Skin epidermis (tissue), 12 donors: ENCODE data around the gene GPX1.
"Not testable (repeated sequence)": the region's sequence is repeated elsewhere in the genome, so short reads cannot be mapped to it uniquely, and the experiment has no call there.

Experiments
- H3K27ac ChIP-seq, 21 experiments: fragments of 200-600 bp; sonication (generic) in 11 of 21; one replicate each; pipeline ENCODE4 v1.5.0; 2020; ENCODE audit warnings: mild to moderate bottlenecking in 3 of 21, inconsistent platforms in 2 of 21, moderate library complexity in 2 of 21
- H3K4me3 ChIP-seq, 7 experiments: fragments of 200-600 bp; sonication (generic) in 2 of 7; one replicate each; pipeline ENCODE4 v1.5.0; 2020; ENCODE audit warnings: inconsistent platforms in 2 of 7, mild to moderate bottlenecking in 2 of 7, moderate library complexity in 1 of 7

Gene GPX1

GRCh38 chr3:49358217-49358883, at the start of gene GPX1:
Gene GPX1, minus strand, starts transcription at chr3:49358353. Its CDS starts 75 bp downstream, at chr3:49358278.
- peak within 1 kb of the TSS; percentile 54 to 98 (median 94) for H3K27ac ChIP-seq
- peak within 1 kb of the TSS; percentile 40 to 77 (median 69) for H3K4me3 ChIP-seq

- Histone ChIP-seq H3K27ac (peak overlapping the region in 2 of 21 experiments; percentile 6 to 47), H3K4me3 (no peak overlapping the region)
These were observed 48.7 kb upstream of the GPX1 start for GRCh38 chr3:49406571-49407565.

GRCh38 chr3:49405570-49405969, 47.4 kb upstream of the GPX1 start:
- H3K4me3 ChIP-seq = not testable (repeated sequence)
- H3K27ac ChIP-seq = peak overlapping the region in 1 of 21 experiments; percentile 49

- Histone ChIP-seq H3K4me3 (no peak overlapping the region), H3K27ac (no peak overlapping the region)
These were observed 45.7 kb upstream of the GPX1 start for GRCh38 chr3:49403891-49404290.

GRCh38 chr3:49401766-49402165, 43.6 kb upstream of the GPX1 start:
- Histone ChIP-seq H3K27ac (no peak overlapping the region), H3K4me3 (no peak overlapping the region)

- H3K27ac ChIP-seq = no peak overlapping the region
These were observed 41.3 kb upstream of the GPX1 start for GRCh38 chr3:49399461-49399860.

GRCh38 chr3:49397470-49397869, 39.3 kb upstream of the GPX1 start:
- Histone ChIP-seq H3K27ac (peak overlapping the region in 3 of 21 experiments; percentile 2 to 37 (median 22)), H3K4me3 (no peak overlapping the region)

More at GRCh38 chr3:49399461-49399860, 41.3 kb upstream of the GPX1 start:
- H3K4me3 ChIP-seq = no peak overlapping the region

GRCh38 chr3:49391310-49391709, 33.2 kb upstream of the GPX1 start:
- not testable (repeated sequence) for H3K27ac ChIP-seq, H3K4me3 ChIP-seq

- Histone ChIP-seq H3K4me3 (no peak overlapping the region), H3K27ac (peak overlapping the region in 1 of 21 experiments; percentile 58)
These were observed 31.1 kb upstream of the GPX1 start for GRCh38 chr3:49389297-49389696.

- H3K27ac ChIP-seq = peak overlapping the region in 5 of 21 experiments; percentile 6 to 58 (median 36)
- H3K4me3 ChIP-seq = no peak overlapping the region
These were observed 30.2 kb upstream of the GPX1 start for GRCh38 chr3:49388289-49388820.

- H3K4me3 ChIP-seq = no peak overlapping the region
- H3K27ac ChIP-seq = peak overlapping the region in 4 of 21 experiments; percentile 6 to 55 (median 42)
These were observed 29.6 kb upstream of the GPX1 start for GRCh38 chr3:49387721-49388120.

- Histone ChIP-seq H3K4me3 (no peak overlapping the region), H3K27ac (peak overlapping the region in 1 of 21 experiments; percentile 4)
These were observed 28.1 kb upstream of the GPX1 start for GRCh38 chr3:49386056-49386756.

GRCh38 chr3:49385617-49386016, 27.5 kb upstream of the GPX1 start:
- no peak overlapping the region for H3K4me3 ChIP-seq
- peak overlapping the region in 1 of 21 experiments; percentile 4 for H3K27ac ChIP-seq

GRCh38 chr3:49383387-49383786, 25.2 kb upstream of the GPX1 start:
- Histone ChIP-seq H3K27ac (no peak overlapping the region), H3K4me3 (no peak overlapping the region)

- peak overlapping the region in 3 of 21 experiments; percentile 9 to 58 (median 16) for H3K27ac ChIP-seq
These were observed 20.2 kb upstream of the GPX1 start for GRCh38 chr3:49378249-49378895.

GRCh38 chr3:49377483-49377882, 19.3 kb upstream of the GPX1 start:
- no peak overlapping the region for H3K4me3 ChIP-seq
- peak overlapping the region in 2 of 21 experiments; percentile 16 to 32 for H3K27ac ChIP-seq

More at GRCh38 chr3:49378249-49378895, 20.2 kb upstream of the GPX1 start:
- H3K4me3 ChIP-seq = no peak overlapping the region

GRCh38 chr3:49371946-49372345, 13.8 kb upstream of the GPX1 start:
- Histone ChIP-seq H3K4me3 (no peak overlapping the region), H3K27ac (no peak overlapping the region)

GRCh38 chr3:49370585-49371290, 12.6 kb upstream of the GPX1 start:
- H3K27ac ChIP-seq = no peak overlapping the region
- no peak overlapping the region for H3K4me3 ChIP-seq
